Panc1 (cell line): ENCODE measurements around the gene MICAL2.

Experiments used
- CTCF ChIP-seq: fragments of 450-650 bp; IDR thresholded peaks from 2 replicates; pipeline ENCODE4 v1.5.1; 2017; ENCODE audit warnings: mild to moderate bottlenecking
- POLR2AphosphoS5 ChIP-seq: IDR thresholded peaks from 2 replicates; pipeline ENCODE4 v1.6.1; 2012; ENCODE audit warnings: mild to moderate bottlenecking, low read depth, low read length, moderate library complexity
- REST ChIP-seq, 2 experiments: IDR thresholded peaks; 2 replicates each; pipeline ENCODE4 v1.6.1; 2011 to 2012; ENCODE audit warnings: low read depth in 2 of 2, control low read depth in 1 of 2, low read length in 1 of 2, mild to moderate bottlenecking in 1 of 2, moderate library complexity in 1 of 2; ENCODE audit not compliant: insufficient read depth in 1 of 2
- SIN3A ChIP-seq: IDR thresholded peaks from 2 replicates; pipeline ENCODE4 v1.6.1; 2012; ENCODE audit warnings: low read depth, mild to moderate bottlenecking, low read length, moderate library complexity, borderline replicate concordance; ENCODE audit not compliant: insufficient read depth
- TCF7L2 ChIP-seq: IDR thresholded peaks from 2 replicates; pipeline ENCODE4 v1.6.1; 2011; ENCODE audit warnings: mild to moderate bottlenecking, low read depth, low read length, inconsistent platforms

DNA sequence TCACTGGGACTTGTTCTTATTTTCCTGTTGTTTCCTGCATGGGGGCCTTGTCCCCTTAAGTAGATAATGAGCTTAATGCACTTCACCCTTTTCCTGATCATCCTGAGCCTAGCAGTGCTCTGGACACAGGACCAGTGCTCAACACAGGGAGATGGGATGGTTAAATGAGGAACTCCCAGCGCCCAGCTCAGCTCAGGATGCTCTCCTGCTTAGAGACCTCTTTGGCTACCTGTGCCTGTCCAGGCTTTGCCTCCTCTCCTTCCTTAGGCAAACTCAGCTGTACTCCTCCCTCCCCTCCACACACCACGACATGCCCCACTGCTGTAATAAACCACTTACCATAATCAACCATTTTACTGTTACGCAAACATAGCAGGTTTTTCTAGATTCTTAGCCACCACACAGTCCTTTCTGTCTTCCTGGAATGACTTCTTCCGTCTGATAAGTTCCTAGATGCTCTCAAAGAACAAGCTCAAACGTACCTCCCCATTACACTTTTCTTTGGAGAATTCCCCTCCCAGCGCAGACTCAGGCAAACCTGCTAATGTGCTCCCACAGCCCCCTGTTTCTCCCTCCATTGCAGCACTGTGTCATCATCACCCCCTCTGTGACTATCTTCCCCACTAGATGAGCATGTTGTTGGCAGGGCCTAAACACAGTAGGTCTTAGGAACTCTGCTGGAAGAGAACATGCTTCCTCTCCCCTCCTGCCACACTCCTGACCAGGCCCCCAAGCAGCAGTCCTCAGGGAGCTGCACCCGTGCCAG lies 113.6 kb downstream of the MICAL2 start:
- no peak for TF ChIP-seq CTCF
- no peak for TF ChIP-seq REST (IDR thresholded peaks at IDR 0.05; ENCODE audit: insufficient read depth in 1 of 2, low read depth in 2 of 2, low read length in 1 of 2)
- TF ChIP-seq TCF7L2 = no peak
- no peak for TF ChIP-seq POLR2AphosphoS5
- TF ChIP-seq SIN3A = no peak
